HepG2 (cell line): ENCODE measurements around the gene ZFAND2B. TPM values are rescaled to one million over a fixed set of nuclear protein-coding genes. Genes with fewer than 3 reads are reported as not detected.

Experiments used
- KMT2A ChIP-seq: sonication (generic); formaldehyde crosslinking; IDR thresholded peaks from 2 replicates; pipeline ENCODE4 v1.4.0; 2020; ENCODE audit warnings: missing genetic modification reagents
- NR3C1 ChIP-seq: sonication (generic); formaldehyde crosslinking; IDR thresholded peaks from 2 replicates; pipeline ENCODE4 v1.4.0; 2020; ENCODE audit warnings: missing genetic modification reagents
- PCBP2 ChIP-seq: fragments of 200-400 bp; formaldehyde crosslinking; optimal IDR thresholded peaks from 2 replicates; pipeline ENCODE3; 2018; ENCODE audit warnings: low read length, low read depth; ENCODE audit not compliant: poor library complexity, severe bottlenecking
- SRY ChIP-seq: sonication (generic); formaldehyde crosslinking; IDR thresholded peaks from 2 replicates; pipeline ENCODE4 v1.8.0; 2022; ENCODE audit warnings: mild to moderate bottlenecking, missing genetic modification reagents
- SSRP1 ChIP-seq: IDR thresholded peaks from 2 replicates; pipeline ENCODE4 v1.6.1; 2016; ENCODE audit warnings: control low read depth
- ZNF230 ChIP-seq: sonication (generic); formaldehyde crosslinking; IDR thresholded peaks from 2 replicates; pipeline ENCODE4 v1.4.0; 2020; ENCODE audit warnings: mild to moderate bottlenecking, missing genetic modification reagents
- ZSCAN21 ChIP-seq: sonication (generic); formaldehyde crosslinking; IDR thresholded peaks from 2 replicates; pipeline ENCODE4 v1.8.0; 2022; ENCODE audit warnings: mild to moderate bottlenecking, missing genetic modification reagents, moderate library complexity, borderline replicate concordance
- polyA plus RNA-seq, 8 experiments: library from polyadenylated mRNA; depleted of rRNA in 3 of 8; stranded (reverse) in 7 of 8; unstranded in 1 of 8; fragments of >200 nt; fragmentation: Illumina TruSeq in 4 of 8; extraction: Trizol in 4 of 8; gene quantifications; 2 replicates each; pipeline versions ENCODE4 v1.2.1 to v1.2.3, GENCODE V29; 2011 to 2016; ENCODE audit warnings: low read depth in 4 of 8, missing spikeins in 1 of 8, mixed read lengths in 1 of 8; ENCODE audit not compliant: insufficient read depth in 1 of 8
- total RNA-seq, 5 experiments: library from RNA; depleted of rRNA; stranded (reverse); fragments of >200 nt; fragmentation: Illumina TruSeq; extraction: Trizol; gene quantifications; 2 replicates each; pipeline ENCODE4 v1.2.3, GENCODE V29; 2016; ENCODE audit warnings: low read depth in 1 of 5
- TF ChIP-seq, protein P1 (sequence below): sonication (generic); formaldehyde crosslinking; IDR thresholded peaks from 2 replicates; pipeline ENCODE4 v1.8.0; 2022; ENCODE audit warnings: missing genetic modification reagents, mild to moderate bottlenecking, moderate library complexity, borderline replicate concordance
- TF ChIP-seq, protein P2 (sequence below): sonication (generic); formaldehyde crosslinking; IDR thresholded peaks from 2 replicates; pipeline ENCODE4 v1.4.0; 2020; ENCODE audit warnings: mild to moderate bottlenecking, missing genetic modification reagents
- TF ChIP-seq, protein P3 (sequence below): IDR thresholded peaks from 2 replicates; pipeline ENCODE4 v1.6.1; 2016
- TF ChIP-seq, protein P4 (sequence below): sonication (generic); formaldehyde crosslinking; IDR thresholded peaks from 2 replicates; pipeline ENCODE4 v1.8.1; 2023; ENCODE audit warnings: mild to moderate bottlenecking, inconsistent platforms, moderate library complexity, missing genetic modification reagents, borderline replicate concordance
- TF ChIP-seq, protein P5 (sequence below), 2 experiments: sonication (generic) in 1 of 2; formaldehyde crosslinking in 1 of 2; IDR thresholded peaks; 2 replicates each; pipeline versions ENCODE4 v1.4.0 to v1.6.1; 2018 to 2020; ENCODE audit warnings: missing genetic modification reagents in 2 of 2, borderline replicate concordance in 1 of 2, low read depth in 1 of 2, mild to moderate bottlenecking in 1 of 2, missing biosample characterization in 1 of 2

Gene ZFAND2B
- total and polyA plus RNA-seq, 2 of the 13 experiments (the other 11 are each of a cell fraction or from before 2014, with no cell fraction given) = 53.3 to 115 TPM

DNA sequence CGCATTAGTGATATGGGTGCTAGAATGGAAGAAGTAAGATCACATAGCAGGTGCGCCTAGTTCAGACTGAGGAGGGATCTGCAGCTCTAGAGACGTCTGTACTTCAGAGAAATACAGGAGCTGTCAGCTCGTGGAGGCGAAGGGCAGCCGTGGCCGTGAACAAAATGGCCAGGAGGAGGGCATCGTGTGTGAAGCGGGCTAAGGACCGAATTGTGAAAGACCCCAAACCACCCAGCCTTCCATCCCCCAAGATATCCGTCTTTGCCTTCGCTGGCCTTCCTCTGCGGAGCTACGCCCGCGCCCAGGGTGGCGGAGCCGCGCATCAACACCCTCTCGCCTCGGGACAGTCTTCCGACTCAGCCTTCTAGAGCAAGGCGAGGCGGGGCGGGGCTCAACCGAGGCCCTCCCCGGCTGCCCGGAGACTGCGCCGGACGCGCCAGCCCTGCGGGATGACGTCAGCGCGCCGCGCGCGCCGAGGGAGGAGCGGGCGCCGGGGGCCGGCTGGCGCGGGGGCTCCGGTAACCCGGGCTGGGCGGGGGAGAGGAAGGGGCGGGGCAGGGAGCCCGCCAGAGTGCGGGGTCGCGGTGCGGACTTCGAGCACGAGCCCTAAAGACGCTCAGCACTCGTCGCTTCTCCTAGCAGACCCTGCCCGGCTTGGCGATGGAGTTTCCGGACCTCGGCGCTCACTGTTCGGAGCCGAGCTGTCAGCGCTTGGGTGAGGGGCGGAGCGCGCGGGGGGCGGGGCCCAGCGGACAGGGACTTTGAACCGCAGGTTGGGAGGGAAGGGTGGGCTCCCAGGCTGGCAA is at the start of gene ZFAND2B (continued):
- TF ChIP-seq, protein P1, sequence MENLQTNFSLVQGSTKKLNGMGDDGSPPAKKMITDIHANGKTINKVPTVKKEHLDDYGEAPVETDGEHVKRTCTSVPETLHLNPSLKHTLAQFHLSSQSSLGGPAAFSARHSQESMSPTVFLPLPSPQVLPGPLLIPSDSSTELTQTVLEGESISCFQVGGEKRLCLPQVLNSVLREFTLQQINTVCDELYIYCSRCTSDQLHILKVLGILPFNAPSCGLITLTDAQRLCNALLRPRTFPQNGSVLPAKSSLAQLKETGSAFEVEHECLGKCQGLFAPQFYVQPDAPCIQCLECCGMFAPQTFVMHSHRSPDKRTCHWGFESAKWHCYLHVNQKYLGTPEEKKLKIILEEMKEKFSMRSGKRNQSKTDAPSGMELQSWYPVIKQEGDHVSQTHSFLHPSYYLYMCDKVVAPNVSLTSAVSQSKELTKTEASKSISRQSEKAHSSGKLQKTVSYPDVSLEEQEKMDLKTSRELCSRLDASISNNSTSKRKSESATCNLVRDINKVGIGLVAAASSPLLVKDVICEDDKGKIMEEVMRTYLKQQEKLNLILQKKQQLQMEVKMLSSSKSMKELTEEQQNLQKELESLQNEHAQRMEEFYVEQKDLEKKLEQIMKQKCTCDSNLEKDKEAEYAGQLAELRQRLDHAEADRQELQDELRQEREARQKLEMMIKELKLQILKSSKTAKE = peak; percentile 77
- peak; percentile 83; the same call in 1 of the 2 replicates for TF ChIP-seq SSRP1 (CRISPR knock-in tag)
- peak; percentile 91 for TF ChIP-seq ZSCAN21 (CRISPR knock-in tag)
- TF ChIP-seq, protein P2, sequence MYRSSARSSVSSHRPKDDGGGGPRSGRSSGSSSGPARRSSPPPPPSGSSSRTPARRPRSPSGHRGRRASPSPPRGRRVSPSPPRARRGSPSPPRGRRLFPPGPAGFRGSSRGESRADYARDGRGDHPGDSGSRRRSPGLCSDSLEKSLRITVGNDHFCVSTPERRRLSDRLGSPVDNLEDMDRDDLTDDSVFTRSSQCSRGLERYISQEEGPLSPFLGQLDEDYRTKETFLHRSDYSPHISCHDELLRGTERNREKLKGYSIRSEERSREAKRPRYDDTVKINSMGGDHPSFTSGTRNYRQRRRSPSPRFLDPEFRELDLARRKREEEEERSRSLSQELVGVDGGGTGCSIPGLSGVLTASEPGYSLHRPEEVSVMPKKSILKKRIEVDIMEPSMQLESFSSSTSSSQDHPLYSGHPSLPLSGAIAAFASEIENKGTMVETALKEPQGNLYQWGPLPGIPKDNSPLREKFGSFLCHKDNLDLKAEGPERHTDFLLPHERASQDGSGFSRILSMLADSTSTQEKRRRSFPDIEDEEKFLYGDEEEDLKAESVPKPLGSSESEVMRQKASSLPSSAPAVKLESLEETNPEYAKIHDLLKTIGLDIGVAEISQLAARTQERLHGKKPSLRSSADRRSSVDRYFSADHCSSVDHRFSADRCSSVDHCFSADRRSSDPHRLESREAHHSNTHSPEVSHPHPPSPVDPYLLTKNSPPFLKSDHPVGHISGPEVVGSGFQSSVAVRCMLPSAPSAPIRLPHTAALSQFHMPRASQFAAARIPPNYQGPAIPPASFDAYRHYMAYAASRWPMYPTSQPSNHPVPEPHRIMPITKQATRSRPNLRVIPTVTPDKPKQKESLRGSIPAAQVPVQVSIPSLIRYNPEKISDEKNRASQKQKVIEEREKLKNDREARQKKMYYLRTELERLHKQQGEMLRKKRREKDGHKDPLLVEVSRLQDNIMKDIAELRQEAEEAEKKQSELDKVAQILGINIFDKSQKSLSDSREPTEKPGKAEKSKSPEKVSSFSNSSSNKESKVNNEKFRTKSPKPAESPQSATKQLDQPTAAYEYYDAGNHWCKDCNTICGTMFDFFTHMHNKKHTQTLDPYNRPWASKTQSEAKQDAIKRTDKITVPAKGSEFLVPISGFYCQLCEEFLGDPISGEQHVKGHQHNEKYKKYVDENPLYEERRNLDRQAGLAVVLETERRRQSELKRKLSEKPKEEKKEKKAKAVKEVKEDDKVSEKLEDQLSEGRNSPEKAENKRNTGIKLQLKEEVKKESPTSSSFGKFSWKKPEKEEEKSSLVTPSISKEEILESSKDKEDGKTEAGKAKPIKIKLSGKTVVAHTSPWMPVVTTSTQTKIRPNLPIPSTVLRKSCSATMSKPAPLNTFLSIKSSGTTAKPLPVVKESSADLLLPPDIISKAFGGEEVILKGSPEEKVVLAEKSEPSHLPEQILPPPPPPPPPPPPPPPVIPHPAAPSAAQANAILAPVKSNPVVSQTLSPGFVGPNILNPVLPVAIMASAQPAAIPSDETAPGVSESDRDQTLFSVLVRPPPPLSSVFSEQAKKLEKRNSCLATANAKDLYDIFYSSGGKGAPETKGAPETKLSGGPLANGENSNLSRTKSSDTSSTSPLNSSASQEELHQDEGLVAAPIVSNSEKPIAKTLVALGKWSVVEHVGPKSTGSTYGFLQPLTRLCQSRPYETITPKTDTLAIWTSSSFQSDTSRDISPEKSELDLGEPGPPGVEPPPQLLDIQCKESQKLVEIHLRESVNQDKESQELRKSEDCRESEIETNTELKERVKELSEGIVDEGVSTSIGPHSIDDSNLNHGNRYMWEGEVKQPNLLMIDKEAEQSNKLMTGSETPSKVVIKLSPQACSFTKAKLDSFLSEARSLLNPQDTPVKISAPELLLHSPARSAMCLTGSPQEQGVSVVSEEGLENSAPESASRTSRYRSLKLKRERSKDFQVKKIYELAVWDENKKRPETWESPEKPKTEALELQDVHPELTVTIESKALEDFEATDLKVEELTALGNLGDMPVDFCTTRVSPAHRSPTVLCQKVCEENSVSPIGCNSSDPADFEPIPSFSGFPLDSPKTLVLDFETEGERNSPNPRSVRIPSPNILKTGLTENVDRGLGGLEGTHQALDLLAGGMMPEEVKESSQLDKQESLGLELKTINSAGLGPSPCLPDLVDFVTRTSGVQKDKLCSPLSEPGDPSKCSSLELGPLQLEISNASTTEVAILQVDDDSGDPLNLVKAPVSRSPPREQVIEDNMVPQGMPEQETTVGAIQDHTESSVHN (CRISPR knock-in tag) = peak; percentile 82; the same call in 1 of the 2 replicates
- TF ChIP-seq, protein P3, sequence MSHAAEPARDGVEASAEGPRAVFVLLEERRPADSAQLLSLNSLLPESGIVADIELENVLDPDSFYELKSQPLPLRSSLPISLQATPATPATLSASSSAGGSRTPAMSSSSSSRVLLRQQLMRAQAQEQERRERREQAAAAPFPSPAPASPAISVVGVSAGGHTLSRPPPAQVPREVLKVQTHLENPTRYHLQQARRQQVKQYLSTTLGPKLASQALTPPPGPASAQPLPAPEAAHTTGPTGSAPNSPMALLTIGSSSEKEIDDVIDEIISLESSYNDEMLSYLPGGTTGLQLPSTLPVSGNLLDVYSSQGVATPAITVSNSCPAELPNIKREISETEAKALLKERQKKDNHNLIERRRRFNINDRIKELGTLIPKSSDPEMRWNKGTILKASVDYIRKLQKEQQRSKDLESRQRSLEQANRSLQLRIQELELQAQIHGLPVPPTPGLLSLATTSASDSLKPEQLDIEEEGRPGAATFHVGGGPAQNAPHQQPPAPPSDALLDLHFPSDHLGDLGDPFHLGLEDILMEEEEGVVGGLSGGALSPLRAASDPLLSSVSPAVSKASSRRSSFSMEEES (CRISPR knock-in tag) = peak; percentile 19; the same call in 1 of the 2 replicates
- TF ChIP-seq, protein P4, sequence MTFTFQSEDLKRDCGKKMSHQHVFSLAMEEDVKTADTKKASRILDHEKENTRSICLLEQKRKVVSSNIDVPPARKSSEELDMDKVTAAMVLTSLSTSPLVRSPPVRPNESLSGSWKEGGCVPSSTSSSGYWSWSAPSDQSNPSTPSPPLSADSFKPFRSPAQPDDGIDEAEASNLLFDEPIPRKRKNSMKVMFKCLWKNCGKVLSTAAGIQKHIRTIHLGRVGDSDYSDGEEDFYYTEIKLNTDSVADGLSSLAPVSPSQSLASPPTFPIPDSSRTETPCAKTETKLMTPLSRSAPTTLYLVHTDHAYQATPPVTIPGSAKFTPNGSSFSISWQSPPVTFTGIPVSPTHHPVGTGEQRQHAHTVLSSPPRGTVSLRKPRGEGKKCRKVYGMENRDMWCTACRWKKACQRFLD (CRISPR knock-in tag) = peak; percentile 92; the same call in 1 of the 2 replicates
- peak; percentile 38 for TF ChIP-seq PCBP2
- TF ChIP-seq SRY (CRISPR knock-in tag) = 0 out of 2 replicates have a peak, but pooled peaks have one; percentile 10
- no peak for TF ChIP-seq NR3C1 (CRISPR knock-in tag)
- peak; percentile 66 for TF ChIP-seq KMT2A (CRISPR knock-in tag)
- TF ChIP-seq, protein P5, sequence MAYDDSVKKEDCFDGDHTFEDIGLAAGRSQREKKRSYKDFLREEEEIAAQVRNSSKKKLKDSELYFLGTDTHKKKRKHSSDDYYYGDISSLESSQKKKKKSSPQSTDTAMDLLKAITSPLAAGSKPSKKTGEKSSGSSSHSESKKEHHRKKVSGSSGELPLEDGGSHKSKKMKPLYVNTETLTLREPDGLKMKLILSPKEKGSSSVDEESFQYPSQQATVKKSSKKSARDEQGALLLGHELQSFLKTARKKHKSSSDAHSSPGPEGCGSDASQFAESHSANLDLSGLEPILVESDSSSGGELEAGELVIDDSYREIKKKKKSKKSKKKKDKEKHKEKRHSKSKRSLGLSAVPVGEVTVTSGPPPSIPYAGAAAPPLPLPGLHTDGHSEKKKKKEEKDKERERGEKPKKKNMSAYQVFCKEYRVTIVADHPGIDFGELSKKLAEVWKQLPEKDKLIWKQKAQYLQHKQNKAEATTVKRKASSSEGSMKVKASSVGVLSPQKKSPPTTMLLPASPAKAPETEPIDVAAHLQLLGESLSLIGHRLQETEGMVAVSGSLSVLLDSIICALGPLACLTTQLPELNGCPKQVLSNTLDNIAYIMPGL (CRISPR knock-in tag; IDR thresholded peaks at IDR 0.05; ENCODE audit: borderline replicate concordance in 1 of 2, low read depth in 1 of 2) = peak; percentile 4 to 77; a peak in 1 of 4 replicates
- TF ChIP-seq ZNF230 (CRISPR knock-in tag) = peak; percentile 94
